Occipital lobe (tissue), 2 donors: ENCODE data around the gene ZNF865. TPM values are rescaled to one million over a fixed set of nuclear protein-coding genes. Genes with fewer than 3 reads are reported as not detected.

Experiments
- DNase-seq: peaks from one replicate; lab custom pipeline; 2025; lab: John Stamatoyannopoulos, UW
- total RNA-seq: library from RNA; depleted of rRNA; stranded (reverse); fragments of >200 nt; gene quantifications from one replicate; pipeline ENCODE4 v1.2.3, GENCODE V29; 2014

ZNF865 gene
- total RNA-seq, 1 donor from 2014 or later = 1.2 TPM

DNA sequence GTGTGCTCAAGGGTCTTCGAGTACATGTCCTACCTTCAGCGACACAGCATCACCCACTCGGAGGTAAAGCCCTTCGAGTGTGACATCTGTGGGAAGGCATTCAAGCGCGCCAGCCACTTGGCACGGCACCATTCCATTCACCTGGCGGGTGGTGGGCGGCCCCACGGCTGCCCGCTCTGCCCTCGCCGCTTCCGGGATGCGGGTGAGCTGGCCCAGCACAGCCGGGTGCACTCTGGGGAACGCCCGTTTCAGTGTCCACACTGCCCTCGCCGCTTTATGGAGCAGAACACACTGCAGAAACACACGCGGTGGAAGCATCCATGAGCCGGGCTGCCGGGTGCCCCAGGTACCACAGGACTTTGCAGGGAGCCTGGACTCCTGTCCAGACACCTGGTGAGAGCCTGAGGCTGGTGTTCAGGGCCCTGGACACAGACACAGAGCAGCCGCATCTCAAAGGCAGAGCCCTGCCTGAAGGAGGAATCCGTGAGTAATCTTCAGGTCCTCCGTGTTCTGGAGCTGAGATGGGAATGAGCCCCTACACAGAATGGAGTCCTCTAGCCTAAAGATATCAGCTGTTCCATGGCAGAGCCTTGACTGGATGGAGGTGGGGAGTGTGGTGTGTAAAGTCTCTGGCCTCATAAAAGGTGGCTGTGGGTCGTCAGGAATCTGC lies 39.5 kb downstream of the ZNF865 start:
- DNase-seq = no peak

DNA sequence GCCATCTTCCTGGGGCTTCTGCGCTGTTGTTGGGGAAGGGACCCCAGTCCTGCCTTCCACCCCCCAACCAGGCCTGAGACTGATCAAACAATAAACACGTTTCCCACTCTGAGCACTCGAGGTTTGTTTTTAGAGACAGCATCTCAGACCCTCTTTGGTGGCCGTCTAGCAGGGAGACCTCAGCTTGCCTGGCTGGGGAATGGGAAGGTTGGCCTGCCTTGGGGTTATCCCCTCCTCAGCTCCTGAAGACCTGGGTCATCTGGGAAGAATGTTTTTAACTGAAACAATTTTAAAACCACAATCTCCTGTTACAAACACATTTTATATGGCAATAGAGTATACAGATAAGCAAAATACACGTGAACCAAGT lies 40.0 kb downstream of the ZNF865 start:
- DNase-seq = no peak

DNA sequence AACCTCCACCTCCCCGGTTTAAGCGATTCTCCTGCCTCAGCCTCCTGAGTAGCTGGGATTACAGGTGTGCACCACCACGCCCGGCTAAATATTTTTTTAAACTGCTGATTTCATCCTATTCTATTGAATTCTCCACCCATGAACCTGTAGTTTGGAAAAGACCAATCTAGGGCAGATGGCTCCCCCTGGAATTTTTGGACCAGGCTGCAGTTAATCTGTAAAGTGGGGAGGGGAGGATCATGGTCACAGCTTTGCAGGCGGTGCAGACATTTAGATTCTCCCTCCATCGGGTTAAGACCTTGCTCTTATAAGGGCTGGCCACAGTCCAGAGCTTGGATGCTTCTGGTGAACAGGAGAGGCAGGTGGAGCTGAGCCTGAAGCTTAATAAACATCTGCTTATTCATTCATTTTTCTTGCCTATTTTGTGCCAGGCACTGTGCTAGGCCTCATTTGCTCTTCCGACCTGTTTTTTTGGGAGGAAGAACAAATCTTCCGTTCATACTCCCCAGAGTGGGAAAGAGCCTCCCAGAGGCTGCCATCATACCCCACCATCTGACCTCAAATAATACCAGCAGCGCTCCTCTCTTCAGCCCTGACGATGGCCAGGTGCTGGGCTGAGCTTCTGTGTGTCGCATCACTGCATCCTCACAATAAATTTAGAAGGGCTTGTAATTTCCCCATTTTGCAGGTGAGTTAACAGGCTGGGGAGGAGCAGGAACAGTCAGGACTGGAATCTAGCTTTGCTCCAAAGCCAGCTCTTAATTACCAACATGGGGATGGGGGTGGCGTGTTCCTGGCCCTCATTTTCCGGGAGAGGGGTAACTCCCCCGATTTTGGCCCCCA lies 41.7 kb downstream of the ZNF865 start:
- DNase-seq = no peak

DNA sequence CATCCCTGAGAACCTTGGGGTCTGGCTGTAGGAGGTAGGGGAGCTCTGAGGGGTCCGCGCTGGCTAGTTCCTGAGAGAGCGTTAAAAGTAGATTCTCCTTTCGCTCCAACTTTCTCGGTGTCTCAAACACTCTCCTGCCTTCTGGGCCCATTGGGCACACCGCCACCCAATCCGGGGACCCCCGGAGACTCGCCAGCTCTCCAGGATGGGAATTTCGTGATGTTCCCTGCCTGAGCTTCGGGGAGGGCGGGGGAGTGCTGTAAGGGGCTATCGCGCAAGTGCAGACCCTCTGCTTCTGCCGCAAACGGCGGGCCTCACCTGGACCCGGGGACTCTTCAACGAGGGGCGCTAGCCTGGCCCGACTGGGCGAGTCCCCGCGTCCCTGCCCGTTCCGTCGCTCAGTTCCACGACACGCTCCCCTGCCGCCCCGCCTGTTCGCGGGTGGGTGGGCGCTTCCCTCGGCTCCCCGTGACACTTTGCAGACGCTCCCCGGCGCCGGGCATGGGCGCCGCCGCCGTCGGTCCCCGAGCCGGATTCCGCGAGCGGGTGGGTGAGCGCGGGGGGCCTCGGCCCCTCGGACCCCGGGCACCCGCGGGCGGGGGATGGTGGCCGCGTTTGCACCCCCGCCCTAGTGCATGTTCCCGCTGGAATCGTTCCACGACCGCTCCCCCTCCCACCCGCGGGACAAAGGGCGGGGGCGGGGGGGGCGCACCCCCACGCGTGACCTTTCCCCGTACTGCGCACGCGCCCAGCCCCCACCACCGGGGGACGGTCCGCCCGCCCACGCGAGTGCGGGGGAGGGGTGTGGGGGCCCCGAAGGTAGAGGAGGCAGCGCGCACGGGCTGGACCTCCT lies 42.5 kb downstream of the ZNF865 start, which contains the start of gene CCDC106:
CCDC106 (plus strand) TSS at position 481 of the 853 bp plus-strand sequence. CDS start 835 bp downstream, outside the sequence.
- peak; percentile 70 for DNase-seq

DNA sequence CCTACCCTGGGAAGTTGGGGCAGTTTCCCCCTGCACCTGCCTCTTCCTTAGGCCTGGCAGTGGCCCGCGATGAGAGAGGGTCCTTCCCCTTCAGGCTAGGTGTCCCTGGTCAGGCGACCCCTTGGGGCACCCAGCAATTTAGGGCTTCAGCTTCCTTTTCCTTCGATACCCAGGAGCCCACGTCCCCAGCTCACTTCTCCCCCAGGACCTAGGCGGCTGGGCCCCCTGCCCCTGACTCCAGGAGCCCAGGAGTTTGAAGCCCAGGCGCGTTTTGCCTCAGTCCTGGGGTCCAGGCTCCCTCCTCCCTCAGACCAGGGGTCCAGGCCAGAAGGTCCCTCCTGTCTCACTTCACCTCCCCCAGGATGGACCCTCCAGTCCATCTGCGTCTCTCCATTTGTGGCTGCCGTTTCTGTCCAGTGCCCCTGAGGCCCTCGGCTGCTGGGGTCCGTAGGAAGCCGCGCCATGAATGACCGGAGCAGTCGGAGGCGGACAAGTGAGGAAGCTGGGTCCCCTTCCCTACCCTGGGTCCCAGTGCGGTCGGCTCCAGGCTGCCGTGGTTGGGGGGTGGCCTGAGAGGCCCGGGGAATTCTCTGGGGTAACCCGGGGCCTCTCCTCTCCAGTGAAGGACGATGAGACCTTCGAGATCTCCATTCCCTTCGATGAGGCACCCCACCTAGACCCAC lies 43.3 kb downstream of the ZNF865 start:
- no peak for DNase-seq

DNA sequence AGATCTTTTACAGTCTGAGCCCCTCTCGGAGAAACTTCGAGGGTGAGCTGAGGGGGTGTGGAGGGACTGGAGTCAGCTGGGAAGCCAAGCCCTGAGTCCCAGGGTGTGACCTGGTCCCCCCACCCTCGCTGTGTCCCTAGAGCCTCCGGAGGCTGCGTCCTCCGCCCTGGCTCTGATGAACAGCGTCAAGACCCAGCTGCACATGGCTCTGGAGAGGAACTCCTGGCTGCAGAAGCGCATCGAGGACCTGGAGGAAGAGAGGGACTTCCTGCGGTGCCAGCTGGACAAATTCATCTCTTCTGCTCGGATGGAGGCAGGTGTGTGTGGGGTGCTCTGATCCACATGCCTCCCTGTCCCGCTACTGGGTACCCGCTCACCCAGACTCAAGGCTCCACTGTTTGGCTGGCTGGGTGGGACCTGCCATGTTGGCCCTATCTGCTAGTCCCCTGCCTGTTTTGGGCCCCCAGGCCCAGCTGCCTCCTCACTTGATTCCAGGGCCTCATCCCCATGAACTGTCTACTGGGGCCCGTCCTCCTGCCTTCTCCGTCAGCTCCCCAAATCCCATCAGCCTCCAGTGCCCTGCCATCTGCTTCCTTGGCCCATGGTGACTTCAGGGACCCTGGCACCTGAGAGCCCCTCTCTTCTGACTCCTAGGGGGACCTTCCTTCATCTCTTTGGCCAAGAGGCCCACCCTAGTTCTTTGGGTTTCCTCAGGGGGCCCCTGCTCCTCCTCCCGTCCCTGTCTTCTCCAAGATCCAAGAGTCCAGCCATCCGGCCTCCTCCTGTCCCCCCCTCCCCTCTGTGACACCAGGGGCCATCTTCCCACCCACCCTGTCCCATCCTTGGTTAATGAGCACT lies 44.0 kb downstream of the ZNF865 start:
- DNase-seq = no peak

DNA sequence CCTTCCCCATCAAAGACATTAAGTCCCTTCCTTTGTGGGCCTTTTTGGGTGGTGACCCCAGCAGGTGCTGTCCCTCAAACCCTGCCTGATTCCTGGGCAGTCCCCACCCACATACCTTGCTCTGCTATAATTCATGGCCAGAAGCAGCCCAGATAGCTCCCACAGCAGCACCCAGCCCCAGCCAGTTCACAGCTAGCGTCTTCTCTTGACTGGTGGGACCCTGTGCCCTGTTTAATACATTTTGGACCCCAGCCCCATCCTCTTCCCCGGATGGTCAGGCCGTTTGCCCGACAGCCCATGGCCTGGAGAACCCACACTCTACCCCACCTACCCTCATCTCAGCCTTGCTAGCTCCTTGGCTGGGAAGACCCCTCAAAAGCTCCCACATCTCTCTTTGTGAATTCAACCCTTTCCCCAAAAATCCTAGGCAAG lies 44.7 kb downstream of the ZNF865 start:
- DNase-seq = no peak

DNA sequence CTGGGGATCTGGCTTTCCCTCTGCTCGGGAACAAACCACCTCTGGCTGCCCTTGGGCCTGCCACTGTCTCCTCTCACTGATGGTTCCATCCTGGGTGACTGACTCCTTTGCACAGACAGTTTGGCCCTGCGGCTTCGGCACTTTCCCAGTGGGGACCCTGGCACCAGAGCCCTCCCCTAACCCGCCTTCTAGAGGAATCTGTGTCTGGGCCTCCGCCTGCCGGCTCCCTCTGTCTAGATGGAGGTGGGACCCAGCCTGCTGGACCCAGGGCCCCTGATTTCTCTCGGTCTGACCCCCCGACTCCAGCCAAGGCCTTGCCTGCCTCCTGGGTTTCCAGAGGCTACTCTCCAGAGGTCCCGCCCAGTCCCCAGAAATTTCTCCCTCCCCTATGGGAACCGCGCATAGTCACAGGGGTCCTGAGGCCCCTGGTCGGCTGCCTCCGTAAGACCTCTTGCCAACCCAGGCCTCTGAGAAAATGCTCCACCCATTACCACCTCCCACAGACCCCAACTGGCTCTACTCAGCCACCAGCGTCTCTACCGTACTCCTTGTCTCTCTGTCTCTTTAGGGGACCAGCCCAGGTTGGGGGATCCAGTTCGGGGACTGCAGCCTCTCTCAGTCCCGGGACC lies 45.3 kb downstream of the ZNF865 start:
- no peak for DNase-seq

DNA sequence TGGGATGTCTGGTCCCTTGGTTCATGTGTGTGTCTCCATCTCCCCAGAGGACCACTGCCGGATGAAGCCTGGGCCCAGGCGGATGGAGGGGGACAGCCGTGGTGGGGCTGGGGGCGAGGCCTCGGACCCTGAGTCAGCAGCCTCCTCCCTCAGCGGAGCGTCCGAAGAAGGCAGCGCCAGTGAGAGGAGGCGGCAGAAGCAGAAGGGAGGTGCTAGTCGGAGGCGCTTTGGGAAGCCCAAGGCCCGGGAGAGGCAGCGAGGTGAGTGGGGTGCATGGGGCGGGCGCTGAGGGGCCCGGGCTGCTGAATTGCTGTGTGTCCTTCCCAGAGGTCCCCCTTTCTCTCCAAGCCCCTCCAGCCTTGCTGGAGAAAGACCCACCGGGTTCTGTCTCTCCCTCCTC lies 45.8 kb downstream of the ZNF865 start:
- no peak for DNase-seq

DNA sequence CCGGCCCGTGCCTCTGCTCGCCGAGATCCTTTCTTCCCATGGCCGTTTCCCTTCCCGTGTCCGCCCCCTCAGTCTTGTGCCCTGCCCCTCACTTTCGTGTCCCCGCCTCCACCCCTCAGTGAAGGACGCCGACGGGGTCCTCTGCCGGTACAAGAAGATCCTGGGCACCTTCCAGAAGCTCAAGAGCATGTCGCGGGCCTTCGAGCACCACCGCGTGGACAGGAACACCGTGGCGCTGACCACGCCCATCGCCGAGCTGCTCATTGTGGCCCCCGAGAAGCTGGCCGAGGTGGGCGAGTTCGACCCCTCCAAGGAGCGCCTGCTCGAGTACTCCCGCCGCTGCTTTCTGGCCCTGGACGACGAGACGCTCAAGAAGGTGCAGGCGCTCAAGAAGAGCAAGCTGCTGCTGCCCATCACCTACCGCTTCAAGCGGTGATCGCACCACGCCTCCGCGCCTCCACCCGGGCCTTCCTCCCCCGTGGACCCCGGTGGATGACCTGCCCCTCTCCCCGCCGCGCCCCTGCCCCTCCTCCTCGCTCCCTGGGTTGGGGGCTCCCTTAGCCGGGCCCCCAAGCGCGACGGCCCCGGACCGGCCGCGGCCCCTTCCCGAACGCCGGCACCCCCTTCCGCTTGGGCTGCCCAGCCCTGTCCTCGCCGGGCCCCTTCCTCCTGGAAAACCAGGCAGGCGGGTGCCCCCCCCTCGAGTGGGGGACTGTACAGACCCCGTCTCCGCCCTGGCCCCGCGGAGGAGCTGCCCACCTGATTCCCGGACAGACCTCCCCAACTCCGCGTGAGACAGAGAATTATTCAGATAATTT lies 47.1 kb downstream of the ZNF865 start:
- DNase-seq = no peak

DNA sequence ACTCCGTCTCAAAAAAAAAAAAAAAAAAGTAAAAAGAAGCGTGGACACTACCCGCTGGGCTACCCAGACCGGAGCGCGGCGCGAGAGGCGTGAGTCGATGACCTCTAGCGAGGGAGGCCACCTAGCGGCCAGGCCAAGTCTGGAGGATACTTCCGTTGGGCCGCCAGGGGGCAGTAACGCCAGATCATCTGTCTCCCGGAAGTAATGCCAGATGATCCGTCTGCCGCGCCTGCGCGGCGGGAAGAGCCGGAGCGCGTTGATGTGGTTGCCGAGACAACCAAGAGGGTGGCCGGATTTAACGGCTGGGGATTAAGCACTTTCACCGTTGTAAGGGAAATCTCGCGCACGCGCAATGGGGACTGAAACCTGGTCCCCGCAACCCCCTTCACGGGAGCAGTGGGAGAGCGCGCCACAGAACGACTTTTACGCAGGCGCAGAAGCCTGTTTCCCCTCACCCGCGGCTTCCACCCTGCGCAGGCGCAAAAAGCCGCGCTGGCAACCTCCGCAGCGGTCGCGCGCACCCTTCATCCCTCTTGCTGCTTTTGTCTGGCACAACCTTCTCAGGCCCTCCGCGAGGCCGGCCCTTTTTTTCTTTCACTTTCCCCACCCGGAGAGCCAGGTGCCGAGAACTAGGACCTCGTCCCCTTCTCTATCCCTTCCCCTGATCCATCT lies 48.3 kb downstream of the ZNF865 start:
- peak; percentile 93 for DNase-seq

DNA sequence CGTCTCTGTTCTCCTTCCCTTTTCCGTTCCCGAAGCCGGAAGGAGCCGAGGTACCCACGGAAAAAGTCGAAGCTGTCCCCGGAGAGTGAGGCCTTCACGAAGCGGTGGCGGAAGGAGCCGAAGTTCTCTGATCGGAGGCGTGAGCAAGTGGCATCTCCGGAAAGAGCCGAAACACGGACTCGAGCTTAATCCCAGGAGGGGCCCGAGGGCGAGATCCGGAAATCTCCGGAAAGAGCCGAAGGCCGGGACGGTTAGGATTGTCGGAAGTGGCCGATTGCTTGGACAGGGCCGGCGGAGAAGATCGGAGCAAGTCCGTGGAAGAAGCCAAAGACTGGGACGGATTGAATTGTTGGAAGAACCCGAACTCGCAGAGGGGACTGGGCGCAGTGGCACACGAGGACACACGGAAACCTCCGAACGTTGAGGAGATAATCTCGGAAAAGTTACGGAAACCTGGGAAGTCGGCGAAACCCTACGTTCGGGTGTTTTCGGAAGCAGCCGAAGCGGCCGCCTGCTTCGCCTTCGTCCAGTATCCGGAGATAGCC lies 48.9 kb downstream of the ZNF865 start:
- peak; percentile 96 for DNase-seq

DNA sequence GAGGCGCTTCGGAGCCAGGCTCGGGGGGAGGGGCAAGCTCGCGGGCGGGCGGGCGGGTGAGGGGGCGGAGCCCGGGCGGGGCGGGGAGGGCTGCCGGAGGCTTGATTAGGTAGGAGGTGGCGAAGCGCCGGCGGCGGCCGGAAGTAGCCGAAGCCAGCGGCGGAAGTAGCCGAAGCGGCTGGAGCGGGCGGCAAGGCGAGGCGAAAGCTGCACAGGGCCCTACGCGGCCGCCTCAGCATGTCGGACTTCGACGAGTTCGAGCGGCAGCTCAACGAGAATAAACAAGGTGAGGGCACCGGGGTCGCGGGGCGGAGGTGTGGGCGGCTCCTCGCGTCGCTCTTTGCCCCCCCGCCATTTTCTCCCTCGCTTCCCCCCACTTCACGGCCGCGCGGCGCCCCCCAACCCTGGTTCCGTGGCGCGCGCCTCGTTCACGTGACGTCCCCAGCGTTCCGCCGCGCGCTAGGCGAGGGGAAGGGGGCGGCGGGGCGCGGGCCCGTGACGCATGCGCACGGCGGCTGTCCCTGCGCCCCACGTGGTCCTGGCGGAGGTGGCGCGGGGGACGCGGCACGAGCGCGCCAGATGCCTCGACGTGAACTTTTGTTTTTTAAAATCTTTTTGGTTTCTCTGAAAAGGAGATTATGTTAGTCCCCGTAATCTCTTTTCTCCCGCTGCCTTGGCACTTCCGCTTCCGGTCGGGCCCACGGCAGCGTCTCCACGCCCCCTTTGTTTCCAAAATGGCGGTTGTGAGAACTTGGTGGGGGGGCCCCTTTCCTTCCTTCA lies 49.6 kb downstream of the ZNF865 start, which contains the start of gene U2AF2:
U2AF2 (plus strand) TSS at position 168 of the 780 bp plus-strand sequence; CDS start at position 238, 70 bp downstream.
- peak; percentile 91 for DNase-seq

DNA sequence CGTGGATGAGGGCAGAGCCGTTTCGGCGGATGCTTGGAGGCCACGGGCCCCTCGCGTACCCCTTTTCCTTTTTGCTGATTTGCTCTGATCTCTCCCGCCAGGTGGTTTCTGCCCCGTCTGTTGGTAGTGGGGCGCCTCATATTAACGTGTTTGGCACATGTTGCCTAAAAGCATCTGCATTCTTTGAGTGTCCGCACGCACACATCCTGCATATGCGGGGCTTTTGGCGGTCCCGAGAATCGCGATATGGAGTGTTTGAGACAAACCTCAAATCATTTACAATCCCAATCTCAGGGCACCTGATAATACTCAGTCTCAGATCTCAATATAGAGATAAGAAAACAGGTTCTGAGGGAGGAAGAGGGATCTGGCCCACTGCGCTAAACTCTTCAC lies 50.2 kb downstream of the ZNF865 start:
- DNase-seq = no peak

DNA sequence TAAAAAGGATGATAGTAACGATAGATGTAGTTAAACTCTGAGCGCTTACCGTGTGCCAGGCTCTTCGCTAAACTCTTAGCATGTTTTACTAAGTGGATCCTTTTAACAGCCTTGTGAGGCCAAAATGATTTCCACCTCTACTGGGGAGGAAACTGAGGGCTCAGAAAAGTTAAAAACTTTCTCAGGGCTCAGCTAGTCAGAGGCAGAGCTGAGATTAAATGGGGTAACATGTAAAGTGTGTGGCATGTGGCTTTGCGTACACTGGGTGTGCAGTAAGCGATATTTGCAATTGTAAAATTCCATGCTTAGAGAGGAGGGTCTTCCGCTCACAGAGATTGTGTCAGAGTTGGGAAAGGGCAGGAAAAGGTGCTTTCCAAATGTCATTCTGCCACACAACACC lies 51.1 kb downstream of the ZNF865 start:
- no peak for DNase-seq

DNA sequence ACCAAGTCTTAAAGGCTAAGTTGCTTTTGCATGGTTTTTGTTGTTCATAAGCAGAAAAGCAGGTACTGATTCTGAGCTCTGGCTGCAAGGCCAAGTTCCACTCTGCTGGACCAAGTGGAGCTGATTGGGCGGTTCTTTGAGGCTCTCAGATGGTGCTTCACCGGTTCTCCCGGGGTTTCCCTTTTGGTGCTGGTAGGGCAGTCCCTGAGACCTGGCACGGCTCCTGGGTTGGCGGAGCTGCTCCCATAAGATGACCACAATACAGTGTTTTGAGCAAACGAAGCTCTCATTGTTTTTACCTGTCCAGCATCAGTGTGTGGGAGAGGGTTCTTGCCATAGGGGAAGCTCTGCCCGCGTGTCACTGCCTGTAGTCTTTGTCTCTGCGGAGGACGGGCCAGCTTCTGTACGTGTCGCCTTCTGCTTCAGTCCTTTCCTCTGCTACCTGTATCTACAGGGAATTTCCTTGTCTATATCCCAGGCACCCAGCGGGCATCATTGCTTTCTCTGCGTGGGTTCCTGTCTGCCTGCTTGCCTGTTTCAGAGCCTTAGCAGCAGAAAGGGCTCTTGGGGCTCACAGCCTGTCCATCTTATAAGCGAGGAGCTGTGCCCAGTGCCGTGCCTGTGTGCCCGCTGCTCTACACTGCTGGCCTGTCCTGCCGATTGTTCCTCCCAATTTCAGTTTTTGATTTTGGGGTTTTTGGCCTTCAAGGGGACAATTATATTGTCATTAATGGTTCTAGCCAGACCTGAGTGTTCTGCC lies 51.7 kb downstream of the ZNF865 start:
- no peak for DNase-seq
